GM21526 (cell line): ENCODE data around the gene YIPF3.
"Not testable (repeated sequence)": the region's sequence is repeated elsewhere in the genome, so short reads cannot be mapped to it uniquely, and the experiment has no call there.

Source experiments
- ATAC-seq: cut with Tn5 transposase; IDR thresholded peaks from one replicate; pipeline ENCODE4 v1.9.1; 2021; ENCODE audit warnings: moderate library complexity; ENCODE audit not compliant: unreplicated experiment, low FRiP score

Gene YIPF3

DNA sequence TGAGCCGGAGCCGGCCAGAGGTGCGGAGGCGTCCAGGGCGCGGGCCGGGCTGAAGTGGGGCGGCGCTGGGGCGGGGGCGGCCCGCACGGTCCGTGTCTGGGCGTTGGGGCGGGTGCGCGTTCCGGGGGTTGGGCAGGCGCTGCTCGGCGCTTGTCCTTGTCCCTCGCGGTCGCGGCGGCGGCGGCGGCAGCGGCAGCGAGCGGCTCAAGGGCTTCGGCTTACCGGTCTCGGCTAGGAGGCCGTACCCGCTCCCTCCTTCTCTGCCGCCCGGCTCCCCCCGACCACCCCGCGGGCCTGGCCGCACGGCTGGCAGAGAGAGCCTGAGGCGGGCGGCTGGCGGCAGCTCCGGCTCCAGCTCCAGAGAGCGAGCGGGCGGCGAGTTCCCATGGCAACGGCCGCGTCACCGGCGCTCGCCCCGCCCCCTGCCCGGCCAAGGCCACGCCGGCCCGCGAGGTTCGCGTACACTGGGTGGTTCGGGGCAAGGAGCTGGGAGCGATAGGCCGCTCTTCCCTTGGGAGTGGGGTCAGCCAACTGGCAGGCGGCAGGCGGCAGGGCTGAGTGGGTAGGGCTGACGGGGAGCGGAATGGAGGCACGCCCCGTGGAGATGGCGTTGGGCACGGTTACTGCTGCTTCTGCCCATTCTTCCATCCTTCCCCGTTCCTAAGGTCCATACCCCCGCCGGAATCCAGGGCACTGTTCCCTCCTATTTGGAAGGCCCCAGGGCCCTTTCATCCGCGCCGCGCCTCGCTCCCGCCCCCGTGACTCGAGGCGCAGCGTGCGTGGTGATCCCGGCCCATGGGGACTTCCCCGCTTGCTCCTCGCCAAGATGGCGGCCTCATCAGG, 6.5 kb downstream of the YIPF3 start, which contains the start of gene LRRC73:
LRRC73 (minus strand) TSS at position 363 of the 843 bp plus-strand sequence. CDS start 561 bp downstream, outside the sequence.
- no peak for ATAC-seq

GRCh38 chr6:43509142-43509983, 7.4 kb downstream of the YIPF3 start:
- ATAC-seq = no peak

DNA sequence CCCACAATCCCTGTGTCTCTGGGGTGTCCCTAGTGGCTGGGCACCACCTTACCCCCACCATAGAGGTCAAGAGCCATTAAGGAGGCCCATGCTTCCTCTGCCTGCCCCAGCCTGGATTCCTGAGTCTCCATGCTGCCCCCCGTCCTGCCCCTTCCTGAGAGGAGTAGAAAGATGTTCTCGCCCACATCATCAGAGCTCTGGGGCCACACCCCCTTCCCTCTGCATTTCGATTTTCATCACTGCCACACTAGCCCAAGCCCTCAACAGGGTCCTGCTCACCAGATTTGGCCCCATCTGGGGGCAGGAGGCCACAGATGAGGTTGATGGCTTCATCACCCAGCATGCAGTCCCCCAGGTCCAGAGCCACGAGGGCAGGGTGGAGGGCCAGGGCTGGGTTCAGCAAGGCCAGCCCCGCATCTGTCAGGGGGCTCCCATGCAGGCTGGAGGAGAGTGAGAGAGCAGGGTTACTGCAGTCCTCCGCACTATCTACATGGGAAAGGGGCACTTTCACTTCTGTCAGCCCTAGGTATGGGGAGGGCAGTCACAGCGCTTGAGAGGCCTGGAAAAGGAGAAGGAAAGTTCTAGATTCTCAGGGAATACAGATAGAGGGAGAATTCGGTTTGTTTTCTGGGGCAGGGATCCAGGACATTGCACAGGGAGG, 8.1 kb downstream of the YIPF3 start:
- ATAC-seq = no peak

DNA sequence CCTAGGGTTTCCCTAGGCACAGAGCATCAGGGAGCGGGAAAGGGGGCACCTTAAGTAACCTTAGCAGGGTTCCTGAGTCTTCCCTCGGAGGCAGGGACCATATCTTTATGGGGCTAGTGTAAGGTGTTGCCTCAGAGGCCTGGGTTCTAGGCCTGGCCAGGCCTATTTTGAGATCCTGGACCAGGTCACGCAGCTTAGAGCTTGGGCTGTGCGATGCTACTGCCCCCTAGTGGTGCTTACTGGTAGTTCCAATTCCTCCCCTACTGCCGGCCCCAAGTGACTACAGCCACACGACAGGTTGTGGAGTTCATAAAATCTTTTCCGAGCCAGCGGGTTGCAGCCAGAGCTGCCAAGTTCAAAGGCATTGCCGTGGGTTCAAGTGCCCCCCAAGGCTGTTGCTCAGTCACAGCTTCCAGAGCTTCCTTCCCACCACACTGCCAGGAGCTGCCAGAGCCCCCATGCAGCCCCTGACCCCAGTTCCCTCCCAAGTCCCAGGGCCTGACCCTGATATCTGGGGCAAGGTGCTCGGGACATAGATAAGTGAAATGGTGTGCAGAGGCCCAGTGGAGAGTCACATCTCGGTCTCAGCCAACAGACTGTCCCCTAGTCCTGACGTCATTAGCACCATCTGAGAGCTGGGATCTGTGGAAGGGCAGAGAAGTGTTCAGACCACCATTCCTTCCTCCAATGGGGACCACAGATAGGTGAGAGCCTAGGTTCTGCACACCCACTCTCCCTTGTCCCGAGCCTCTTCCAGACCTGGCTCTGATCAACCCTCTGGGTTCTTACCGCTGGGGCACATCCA, 9.9 kb downstream of the YIPF3 start:
- no peak for ATAC-seq

DNA sequence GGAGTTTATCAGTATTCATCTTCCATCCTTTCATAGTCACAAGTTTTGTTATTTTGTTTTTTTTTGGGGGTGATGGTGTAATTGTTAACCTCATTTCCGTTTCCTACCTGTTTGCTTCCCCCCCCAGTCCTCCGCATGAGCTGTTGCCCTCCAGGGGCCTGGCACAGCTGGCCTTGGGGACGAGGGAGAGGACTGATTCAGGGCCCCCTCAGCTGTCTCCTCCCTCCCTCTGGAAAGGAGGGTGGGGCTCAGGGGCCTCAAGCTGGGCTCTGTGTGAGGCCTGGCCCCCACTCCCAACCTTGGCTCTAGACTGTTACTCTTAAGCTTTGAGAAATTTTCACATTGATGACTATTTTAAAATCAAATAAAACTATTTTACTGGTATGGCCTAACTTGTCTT, 10.6 kb downstream of the YIPF3 start:
- no peak for ATAC-seq

DNA sequence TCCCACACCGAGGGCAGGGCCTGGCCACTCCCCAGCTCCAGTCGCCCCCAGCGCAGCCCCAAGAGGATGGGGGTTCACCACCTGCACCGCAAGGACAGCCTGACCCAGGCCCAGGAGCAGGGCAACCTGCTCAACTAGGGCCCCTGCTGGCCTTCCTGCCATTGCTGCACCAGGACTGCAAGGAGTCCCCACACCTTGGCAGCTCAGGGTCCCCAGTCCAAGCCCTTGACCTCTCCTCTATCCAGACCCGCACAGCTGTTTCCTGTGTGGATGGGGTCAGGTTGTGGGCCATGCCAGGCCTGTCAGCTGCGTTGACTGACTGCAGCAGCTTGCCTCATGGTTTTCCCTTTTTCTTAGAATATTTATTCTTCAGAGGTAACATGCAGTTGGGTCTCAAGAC, 11.0 kb downstream of the YIPF3 start:
- no peak for ATAC-seq

- ATAC-seq = no peak
Observed at GRCh38 chr6:43504756-43505593, 11.8 kb downstream of the YIPF3 start.

GRCh38 chr6:43503443-43503842, 13.3 kb downstream of the YIPF3 start:
- ATAC-seq = no peak

DNA sequence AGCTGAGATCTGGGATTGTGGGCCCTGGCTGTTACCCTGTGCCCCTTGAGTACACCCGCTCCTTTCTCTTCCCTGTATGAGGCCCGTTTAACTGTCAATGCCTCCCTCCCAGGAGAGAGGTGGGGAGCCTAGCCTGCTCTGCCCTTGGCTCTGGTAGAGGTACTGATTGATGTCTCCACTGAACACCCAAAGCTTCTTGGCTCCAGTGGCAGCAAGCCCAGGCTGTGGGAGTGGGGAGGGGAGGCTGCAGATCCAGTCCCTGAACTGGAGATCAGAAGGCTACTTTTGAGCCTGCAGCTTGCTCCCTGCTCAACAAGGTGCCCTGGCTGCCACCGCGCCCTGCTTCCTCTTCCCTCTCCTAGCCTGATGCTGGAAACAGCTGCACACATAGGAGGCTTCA, 14.1 kb downstream of the YIPF3 start:
- no peak for ATAC-seq

- ATAC-seq = no peak
Observed at GRCh38 chr6:43500921-43501320, 15.8 kb downstream of the YIPF3 start.

DNA sequence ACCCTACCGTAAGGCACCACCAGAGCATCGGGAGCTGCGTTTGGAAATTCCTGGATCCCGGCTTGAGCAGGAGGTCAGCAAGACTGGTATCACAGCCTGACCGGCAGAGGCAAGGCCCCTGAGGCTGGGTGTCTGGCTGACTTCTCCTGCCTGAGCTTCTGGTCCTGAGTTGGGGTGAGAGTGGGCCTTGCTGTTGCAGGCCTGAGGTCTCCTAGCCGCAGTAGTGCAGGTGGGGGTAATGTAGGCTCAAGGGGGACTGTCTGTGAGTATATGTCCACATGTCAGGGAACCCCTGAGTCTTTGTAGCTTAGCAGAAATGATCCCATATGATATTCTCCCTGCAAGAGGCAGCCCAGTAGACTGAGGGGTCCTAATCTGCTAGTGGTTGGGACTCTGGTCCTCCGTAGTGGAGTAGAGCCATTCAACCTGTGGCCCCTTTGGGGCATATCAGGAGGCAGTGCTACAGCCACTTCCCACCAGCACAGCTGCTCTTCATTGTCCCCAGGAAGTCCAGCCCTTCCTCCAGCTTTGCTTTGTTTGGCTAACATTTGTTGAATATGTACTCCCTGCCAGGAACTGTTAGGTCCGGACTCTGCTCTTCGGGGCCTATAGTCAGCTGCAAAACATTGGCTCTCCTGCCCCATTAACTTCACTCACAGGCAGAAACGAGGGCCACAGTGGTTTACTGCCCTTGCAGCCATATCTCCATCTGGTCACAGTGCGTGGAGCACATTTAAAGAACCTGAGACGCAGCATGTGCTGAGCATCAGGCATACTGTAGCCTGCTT, 17.5 kb downstream of the YIPF3 start:
- ATAC-seq = no peak

DNA sequence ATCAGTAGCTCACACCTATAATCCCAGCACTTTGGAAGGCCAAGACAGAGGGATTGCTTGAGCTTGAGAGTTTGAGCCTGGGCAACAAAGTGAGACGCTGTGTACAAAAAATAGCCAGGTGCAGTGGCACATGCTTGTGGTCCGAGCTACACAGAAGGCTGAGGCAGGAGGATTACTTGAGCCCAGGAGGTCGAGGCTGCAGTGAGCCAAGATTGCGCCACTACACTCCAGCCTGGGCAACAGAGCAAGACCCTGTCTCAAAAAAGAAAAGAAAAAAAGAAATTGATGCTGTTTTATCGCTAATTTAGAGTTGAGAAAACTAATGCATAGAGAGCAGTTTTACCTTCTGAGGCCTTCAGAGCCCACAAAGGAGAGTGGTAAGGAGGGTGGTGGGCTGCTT, 18.4 kb downstream of the YIPF3 start:
- ATAC-seq = not testable (repeated sequence)

- ATAC-seq = no peak
Observed at GRCh38 chr6:43497689-43498088, 19.0 kb downstream of the YIPF3 start.

GRCh38 chr6:43497129-43497396, 19.7 kb downstream of the YIPF3 start:
- ATAC-seq = no peak

GRCh38 chr6:43496370-43497128, 20.2 kb downstream of the YIPF3 start:
- ATAC-seq = no peak

- no peak for ATAC-seq
Observed at GRCh38 chr6:43495409-43495941, 21.3 kb downstream of the YIPF3 start.

DNA sequence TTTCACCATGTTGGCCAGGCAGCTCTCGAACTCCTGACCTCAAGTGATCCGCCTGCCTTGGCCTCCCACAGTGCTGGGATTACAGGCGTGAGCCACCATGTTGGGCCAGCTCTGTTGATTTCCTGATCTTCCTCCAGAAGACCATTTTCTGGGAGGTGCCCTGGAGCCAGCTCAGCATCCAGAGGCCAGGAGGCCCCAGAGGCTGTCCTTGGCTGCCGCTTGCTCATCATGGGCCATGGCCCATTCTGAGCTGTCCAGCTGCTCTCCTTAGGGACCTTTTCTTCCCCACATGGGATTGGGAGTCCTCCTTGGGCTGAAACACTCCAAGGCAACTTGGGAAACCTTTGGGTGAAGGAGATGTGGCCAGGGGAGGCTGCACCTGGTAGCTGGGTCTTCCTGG, 22.0 kb downstream of the YIPF3 start:
- no peak for ATAC-seq

GRCh38 chr6:43494321-43494720, 22.4 kb downstream of the YIPF3 start:
- no peak for ATAC-seq
